Activated CD4-positive, CD25-positive, alpha-beta regulatory T cell treated with anti-CD3 and anti-CD28 coated beads, Interleukin-2, amount 50 U/mL, for 24 hours (primary cell): ENCODE data around the gene PIK3C2G.

ENCODE experiments used
- ATAC-seq, 2 donors: fragments of 150-1000 bp; cut with Tn5 transposase; one replicate each; pipeline ENCODE4 v1.10.0; 2021; ENCODE audit warnings: mild to moderate bottlenecking in 1 of 2, moderate library complexity in 1 of 2

Gene PIK3C2G

GRCh38 chr12:18576104-18576626 lies 314.8 kb downstream of the PIK3C2G start:
- ATAC-seq: no peak

DNA sequence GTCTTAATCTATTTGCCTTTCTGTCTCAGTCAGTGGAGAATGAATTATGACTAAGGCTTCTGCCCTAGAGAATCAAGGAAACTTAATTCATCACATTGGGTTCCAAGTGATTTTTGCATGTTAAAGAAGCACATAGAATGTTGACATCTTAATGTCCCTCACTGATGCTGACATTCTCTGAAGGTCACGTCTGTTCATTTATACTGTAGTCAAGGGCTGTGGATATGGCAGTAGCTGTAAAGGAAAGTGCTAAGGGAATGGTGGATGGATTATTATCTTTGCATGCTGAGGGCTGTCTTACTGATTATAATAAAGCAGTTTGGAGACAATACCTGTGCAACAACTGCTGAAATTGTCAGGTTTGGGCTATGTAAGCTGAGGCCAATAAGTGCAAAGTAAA lies 315.3 kb downstream of the PIK3C2G start:
- no peak for ATAC-seq

DNA sequence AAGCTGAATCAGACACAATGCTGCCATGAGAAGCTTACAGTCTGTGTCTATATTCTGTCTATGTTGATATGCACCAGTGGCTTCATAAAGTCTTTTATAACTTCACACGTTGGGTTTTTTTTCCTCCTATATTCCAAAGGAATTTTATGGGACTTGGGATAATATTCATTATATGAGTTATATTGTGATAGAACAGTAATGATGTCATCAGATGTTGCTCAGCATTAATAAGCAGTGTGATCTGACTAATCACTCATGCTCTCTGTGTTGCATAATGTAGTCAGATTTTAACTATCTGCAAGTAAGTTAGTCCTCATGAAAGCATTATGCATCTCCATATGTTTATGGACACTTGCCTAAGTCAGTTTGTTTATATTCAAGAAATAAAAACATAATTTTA lies 316.9 kb downstream of the PIK3C2G start:
- ATAC-seq: no peak

GRCh38 chr12:18580291-18580690 lies 319.0 kb downstream of the PIK3C2G start:
- no peak for ATAC-seq

DNA sequence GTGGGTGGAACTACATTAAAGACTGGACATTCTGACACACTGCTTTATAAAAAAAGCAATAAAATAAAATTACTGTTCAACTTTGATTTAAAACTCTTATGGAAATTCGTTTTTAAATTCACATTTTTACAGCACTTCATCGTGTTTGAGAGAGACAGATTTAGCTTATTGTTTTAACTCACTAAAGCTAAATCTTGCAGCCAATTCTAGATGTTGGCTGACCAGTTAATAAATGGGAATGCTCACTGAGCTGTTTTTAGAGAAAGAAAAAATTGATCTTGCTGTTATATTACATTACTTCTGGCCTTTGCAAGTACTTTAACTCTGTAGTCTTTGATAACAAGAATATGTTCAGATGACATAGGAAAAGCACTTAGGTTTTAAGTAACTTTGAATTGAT lies 319.4 kb downstream of the PIK3C2G start:
- no peak for ATAC-seq

DNA sequence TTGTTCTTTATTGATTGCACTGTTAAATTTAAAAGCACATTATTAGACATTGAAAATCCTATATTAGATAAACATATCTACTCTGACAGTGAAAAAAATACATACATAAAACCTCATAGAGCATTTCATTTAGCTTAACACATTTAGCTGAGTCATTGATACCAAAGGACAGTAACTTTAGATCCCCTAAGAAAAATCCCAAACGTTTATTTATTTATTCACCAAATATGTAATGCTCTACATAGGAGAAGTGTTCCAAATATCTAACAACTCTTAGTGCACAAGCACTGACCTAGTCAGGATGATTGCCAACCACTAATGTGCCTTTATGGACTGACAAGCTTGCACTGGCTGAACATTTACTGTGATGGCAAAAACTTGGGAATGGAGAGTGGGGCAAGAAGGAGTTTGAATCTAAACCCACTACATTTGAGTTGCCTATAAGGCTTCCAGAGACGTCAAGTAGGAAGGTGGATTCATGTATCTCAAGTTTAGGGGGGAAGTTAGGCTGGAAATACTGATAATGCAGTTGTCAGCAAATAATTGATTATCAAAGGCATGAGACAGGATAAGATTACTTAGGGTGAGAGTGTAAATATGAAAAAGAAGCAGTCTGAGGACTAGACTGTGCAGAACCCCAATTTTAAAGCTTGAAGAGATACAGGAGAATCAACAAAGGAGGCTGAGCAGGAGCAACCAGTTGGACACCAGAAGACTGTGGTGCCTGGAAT lies 320.1 kb downstream of the PIK3C2G start:
- ATAC-seq: no peak

- ATAC-seq: no peak
Measured at GRCh38 chr12:18583655-18584054, 322.3 kb downstream of the PIK3C2G start.

DNA sequence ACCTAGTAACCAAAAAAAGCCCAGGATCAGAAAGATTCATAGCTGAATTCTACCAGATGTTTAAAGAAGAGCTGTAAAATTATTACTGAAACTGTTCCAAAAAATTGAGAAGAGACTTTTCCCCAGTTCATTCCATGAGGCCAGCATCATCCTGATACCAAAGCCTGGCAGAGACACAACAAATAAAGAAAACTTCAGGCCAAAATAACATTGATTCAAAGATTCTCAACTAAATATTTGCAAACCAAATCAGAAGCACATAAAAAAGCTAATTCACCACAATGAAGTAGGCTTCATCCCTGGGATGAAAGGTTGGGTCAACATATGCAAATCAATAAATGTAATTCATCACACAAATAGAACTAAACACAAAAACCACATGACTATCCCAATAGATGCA lies 325.3 kb downstream of the PIK3C2G start:
- no peak for ATAC-seq

DNA sequence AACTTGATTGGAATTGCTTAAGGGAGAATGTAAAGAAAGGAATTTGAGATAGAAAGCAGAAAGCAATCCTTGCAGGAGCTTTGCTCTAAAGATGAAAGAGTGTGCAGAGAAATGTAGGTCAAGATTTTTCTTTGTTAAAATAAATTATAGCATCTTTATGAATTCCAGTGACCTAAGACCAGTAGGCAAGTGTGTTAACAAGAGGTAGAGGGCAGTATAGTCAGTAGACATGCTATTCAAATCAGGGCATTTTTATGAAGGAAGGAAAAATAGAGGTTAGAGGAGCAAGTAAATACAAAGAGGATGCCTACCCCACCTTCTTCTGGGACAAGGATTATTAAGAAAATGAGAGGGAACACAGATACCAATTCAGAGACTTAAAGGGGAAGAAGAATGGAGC lies 328.0 kb downstream of the PIK3C2G start:
- ATAC-seq: no peak

- ATAC-seq: no peak
Measured at GRCh38 chr12:18591473-18591872, 330.2 kb downstream of the PIK3C2G start.

- no peak for ATAC-seq
Measured at GRCh38 chr12:18595412-18595811, 334.1 kb downstream of the PIK3C2G start.

DNA sequence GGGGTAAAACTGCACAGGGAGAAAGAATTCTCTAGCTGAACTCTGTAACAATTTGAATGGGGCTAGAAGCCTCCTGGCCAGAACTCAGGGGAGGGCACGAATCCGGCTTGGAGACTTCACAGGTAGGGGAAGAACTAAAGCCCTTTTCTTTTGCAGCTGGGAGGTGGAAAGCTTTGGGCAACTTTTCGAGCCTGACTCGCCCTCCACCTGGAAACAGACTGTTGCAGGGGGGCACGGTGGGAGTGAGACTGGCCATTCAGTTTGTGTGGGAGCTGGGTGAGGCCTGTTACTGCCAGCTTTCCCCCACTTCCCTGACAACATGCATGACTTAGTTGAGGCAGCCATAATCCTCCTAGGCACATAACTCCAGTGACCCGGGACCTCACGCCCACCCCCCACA lies 340.6 kb downstream of the PIK3C2G start:
- no peak for ATAC-seq

GRCh38 chr12:18612971-18613370 lies 351.7 kb downstream of the PIK3C2G start:
- no peak for ATAC-seq

DNA sequence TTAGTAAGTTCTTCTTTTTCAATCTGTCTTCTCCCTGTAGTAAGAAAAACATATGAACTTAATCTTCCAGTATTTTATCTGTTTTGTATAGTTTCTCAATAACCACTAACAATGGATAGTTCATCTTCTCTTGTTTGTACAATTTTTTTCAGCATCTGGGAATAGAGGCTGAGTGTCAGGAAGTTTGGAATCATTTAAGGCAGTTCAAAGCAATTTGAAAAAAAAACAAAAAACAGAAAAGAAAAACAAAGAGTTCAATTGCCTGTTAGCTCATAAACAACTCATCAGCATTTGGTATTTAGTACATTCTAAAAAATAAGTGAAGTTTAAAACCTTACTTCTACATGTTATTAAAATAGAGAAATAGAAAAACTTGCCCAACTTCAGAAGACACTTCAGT lies 359.7 kb downstream of the PIK3C2G start:
- ATAC-seq: no peak

GRCh38 chr12:18629445-18629844 lies 368.1 kb downstream of the PIK3C2G start:
- ATAC-seq: no peak

DNA sequence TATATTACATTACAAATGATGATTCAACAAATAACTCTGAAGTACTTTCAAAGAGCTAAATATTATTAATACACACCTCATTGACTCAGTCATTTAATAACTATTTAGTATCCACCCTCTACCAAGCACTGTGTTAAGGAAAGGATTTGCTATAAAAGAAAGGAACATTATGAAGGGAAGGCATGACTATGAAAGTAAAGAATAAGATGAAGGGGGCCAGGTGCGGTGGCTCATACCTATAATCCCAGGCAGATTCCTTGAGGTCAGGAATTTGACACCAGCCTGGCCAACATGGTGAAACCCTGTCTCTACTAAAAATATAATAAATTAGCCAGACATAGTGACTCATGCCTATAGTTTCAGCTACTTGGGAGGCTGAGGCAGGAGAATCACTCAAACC lies 368.6 kb downstream of the PIK3C2G start:
- no peak for ATAC-seq

DNA sequence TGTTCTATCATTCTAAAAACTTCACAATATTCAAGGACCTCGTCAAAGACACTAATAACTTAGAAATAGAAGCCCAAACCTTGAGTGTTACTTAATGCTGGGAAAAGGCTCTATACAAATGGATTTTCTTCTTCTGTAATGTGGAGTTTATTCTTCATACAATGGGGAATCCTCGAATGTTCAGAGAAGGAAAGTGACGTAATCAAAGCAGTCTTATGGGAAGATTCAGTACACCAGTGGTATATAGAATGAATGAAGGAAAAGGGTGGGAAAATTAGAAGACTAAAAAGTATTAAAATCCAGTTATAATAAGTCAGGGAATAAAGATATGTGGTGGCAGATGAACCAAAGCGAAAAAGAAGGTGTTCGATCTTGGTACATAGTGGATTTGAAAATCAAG lies 370.0 kb downstream of the PIK3C2G start:
- ATAC-seq: no peak

GRCh38 chr12:18632848-18633247 lies 371.5 kb downstream of the PIK3C2G start:
- ATAC-seq: no peak

- ATAC-seq: no peak
Measured at GRCh38 chr12:18634382-18634781, 373.1 kb downstream of the PIK3C2G start.

DNA sequence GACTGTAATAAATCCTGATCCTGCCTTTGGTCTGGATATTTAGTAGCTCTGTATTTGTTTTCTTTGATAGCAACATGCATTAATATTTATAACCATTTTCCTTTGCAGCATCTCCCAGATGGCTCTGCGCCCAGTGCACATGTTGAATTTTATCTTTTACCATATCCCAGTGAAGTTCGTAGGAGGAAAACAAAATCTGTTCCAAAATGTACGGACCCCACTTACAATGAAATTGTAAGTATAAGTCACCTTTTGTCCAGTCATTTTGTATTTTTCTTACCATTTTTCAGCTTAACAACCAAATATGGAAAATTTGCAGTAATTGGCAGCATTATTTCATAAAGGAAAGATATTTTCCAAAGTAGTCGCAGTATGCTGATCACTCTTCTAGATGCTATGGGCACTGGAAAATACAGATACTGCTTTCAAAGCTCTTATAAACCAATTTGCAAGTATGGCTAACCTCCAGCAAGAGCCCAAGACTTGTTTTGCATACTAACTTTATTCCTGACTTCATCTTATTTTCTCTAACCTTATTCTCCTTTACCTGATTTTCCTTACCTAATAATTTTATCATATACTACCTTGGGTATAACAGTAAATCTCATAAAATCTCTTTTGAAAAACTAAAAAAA lies 379.1 kb downstream of the PIK3C2G start:
- ATAC-seq: no peak

DNA sequence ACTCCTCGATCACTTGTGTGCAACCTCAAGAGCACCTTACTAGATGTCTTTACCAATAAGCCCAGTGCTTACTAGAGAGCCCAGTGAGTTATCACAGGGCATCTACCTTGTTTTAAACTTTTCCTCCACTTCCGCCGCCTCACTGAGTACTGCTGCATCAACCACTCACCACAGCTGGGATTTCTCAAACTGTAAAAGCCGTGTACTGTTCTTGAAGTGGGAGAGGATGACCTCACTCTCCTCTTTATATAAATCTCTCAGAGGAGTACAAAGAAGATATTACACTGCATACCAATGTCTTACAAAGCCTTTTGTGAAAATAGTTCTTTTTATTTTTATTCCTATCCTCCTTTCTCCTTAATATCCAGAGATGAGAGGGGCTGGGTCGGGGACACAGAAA lies 382.4 kb downstream of the PIK3C2G start:
- ATAC-seq: no peak

GRCh38 chr12:18644564-18644963 lies 383.2 kb downstream of the PIK3C2G start:
- ATAC-seq: no peak

DNA sequence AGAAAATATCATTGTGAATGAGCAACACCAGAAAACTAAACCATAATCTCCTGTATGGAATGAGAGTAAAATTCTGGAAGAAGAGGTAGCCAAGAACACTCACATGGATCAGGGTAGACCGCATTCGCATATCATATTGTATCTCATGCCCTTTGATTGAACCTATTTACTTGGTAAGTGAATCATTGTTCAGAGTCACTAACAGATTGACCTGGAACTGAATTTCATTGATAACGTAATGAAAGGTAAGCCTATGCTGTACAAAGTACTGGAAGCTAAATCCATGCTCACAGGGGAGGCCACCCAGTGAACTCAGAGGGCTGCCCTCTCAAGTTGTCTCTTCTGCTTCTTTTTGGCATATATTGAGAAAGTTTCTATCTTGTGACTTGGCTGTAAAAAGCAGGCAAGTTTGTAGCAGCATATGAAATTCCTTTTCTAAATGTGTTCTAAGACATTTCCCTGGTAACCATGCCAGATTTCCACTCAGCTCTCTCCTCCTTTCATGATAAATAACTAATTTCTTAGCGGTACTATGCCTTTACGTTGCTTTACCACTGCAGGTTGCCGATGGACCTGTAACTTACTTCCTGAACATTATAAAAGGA lies 385.1 kb downstream of the PIK3C2G start:
- ATAC-seq: no peak

DNA sequence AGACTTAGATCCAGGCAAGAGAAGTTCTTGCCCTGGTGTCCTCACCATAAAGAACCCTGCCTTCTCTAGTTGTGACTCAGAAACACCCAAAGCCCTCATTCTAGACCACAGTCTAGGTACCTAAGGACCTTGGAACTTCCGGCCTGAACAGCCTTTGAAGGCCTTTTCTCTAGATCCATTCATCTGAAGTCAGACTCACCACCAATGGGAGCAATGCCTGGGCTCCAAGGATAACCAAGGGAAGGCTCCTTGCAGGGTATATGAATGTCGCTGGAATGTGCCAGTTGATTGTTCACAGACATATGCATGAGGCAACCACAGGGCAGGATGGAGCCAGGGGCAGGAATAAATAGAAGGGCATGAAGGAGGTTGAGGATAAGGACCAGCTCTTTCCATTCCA lies 390.2 kb downstream of the PIK3C2G start:
- ATAC-seq: no peak
